SK-N-SH (cell line): ENCODE results near the gene SPATA13. TPM values are rescaled to one million over a fixed set of nuclear protein-coding genes. Genes with fewer than 3 reads are reported as not detected.
A peak's percentile ranks its signal among the peaks of the same experiment; 100 is the strongest.

Source experiments
- CTCF ChIA-PET: fragments of 300-600, 350-600 bp; formaldehyde crosslinking; extraction: SDS; loops from one replicate; lab custom pipeline; 2021; lab: Yijun Ruan, JAX
- POLR2A ChIA-PET: fragments of 350-600 bp; sonication (Branson Sonifier 250); formaldehyde crosslinking; extraction: SDS; loops from one replicate; lab custom pipeline; 2020; ENCODE audit warnings: antibody characterized with exemption, inconsistent platforms; lab: Yijun Ruan, JAX
- DNase-seq: peaks from one replicate; pipeline ENCODE4 v3.0.0; 2012
- H2AFZ ChIP-seq: fragments of 200-600 bp; sonication (generic); 2 replicates; pipeline ENCODE4 v1.8.1; 2016; ENCODE audit warnings: antibody characterized with exemption, mild to moderate bottlenecking, low read depth
- H3F3A ChIP-seq: fragments of 200-600 bp; sonication (generic); replicated peaks from 2 replicates; pipeline ENCODE3; 2016; ENCODE audit warnings: antibody characterized with exemption, mild to moderate bottlenecking; ENCODE audit not compliant: insufficient read depth
- H3K27ac ChIP-seq, 2 experiments: fragments of 200-500 bp in 1 of 2; fragments of 200-600 bp in 1 of 2; sonication (Bioruptor generic) in 1 of 2; sonication (generic), shearing (Covaris generic) in 1 of 2; 2 replicates each; pipeline versions ENCODE4 v1.5.1 to v1.6.1; 2014 to 2016; ENCODE audit warnings: low read depth in 2 of 2, inconsistent platforms in 1 of 2, low read length in 1 of 2, mild to moderate bottlenecking in 1 of 2, mixed read lengths in 1 of 2
- H3K27me3 ChIP-seq: fragments of 200-600 bp; sonication (generic), shearing (Covaris generic); 2 replicates; pipeline ENCODE4 v1.6.1; 2016; ENCODE audit warnings: mixed run types; ENCODE audit not compliant: insufficient read depth
- H3K36me3 ChIP-seq, 2 experiments: fragments of 200-500 bp in 1 of 2; fragments of 200-600 bp in 1 of 2; sonication (Bioruptor generic) in 1 of 2; sonication (generic) in 1 of 2; replicated peaks in 1 of 2; 2 replicates each; pipeline versions ENCODE3 to v1.5.1; 2014 to 2016; ENCODE audit warnings: low read length in 1 of 2, mild to moderate bottlenecking in 1 of 2; ENCODE audit not compliant: insufficient read depth in 2 of 2, control insufficient read depth in 1 of 2
- H3K4me1 ChIP-seq, 2 experiments: fragments of 200-500 bp in 1 of 2; fragments of 200-600 bp in 1 of 2; sonication (Bioruptor generic) in 1 of 2; sonication (generic), shearing (Covaris generic) in 1 of 2; 2 replicates each; pipeline versions ENCODE4 v1.5.1 to v1.6.1; 2014 to 2016; ENCODE audit warnings: low read depth in 1 of 2, low read length in 1 of 2, mixed run types in 1 of 2; ENCODE audit not compliant: insufficient read depth in 2 of 2, control insufficient read depth in 1 of 2
- H3K4me2 ChIP-seq: fragments of 200-600 bp; sonication (generic), shearing (Covaris generic); 2 replicates; pipeline ENCODE4 v1.6.1; 2017; ENCODE audit warnings: mixed run types
- H3K4me3 ChIP-seq, 2 experiments: fragments of 200-500 bp in 1 of 2; fragments of 200-600 bp in 1 of 2; sonication (Bioruptor generic) in 1 of 2; sonication (generic), shearing (Covaris generic) in 1 of 2; 2 replicates each; pipeline versions ENCODE4 v1.5.1 to v1.8.1; 2014 to 2016; ENCODE audit warnings: low read depth in 2 of 2, inconsistent platforms in 1 of 2, low read length in 1 of 2, mild to moderate bottlenecking in 1 of 2, mixed read lengths in 1 of 2, moderate library complexity in 1 of 2
- H3K79me2 ChIP-seq: fragments of 200-600 bp; sonication (generic); 2 replicates; pipeline ENCODE4 v1.8.1; 2017; ENCODE audit warnings: mild to moderate bottlenecking; ENCODE audit not compliant: insufficient read depth
- H3K9ac ChIP-seq: fragments of 200-600 bp; sonication (generic); 2 replicates; pipeline ENCODE4 v1.6.1; 2017; ENCODE audit warnings: mixed run types
- H3K9me2 ChIP-seq: fragments of 200-600 bp; sonication (generic); 2 replicates; pipeline ENCODE4 v1.6.1; 2017; ENCODE audit warnings: mixed run types
- H3K9me3 ChIP-seq: fragments of 200-600 bp; sonication (generic); 2 replicates; pipeline ENCODE4 v1.6.1; 2017; ENCODE audit warnings: mixed run types, mild to moderate bottlenecking, moderate library complexity
- H4K20me1 ChIP-seq: fragments of 200-600 bp; sonication (generic); 2 replicates; pipeline ENCODE4 v1.6.1; 2017; ENCODE audit warnings: mild to moderate bottlenecking, mixed run types; ENCODE audit not compliant: insufficient read depth
- PBX3 ChIP-seq: IDR thresholded peaks from 2 replicates; pipeline ENCODE4; 2012
- RCOR1 ChIP-seq: fragments of 150-350 bp; IDR thresholded peaks from 2 replicates; pipeline ENCODE4 v1.6.1; 2017; ENCODE audit warnings: antibody characterized with exemption, low read length
- RFX5 ChIP-seq: IDR thresholded peaks from 2 replicates; pipeline ENCODE4 v1.6.1; 2012; ENCODE audit warnings: mild to moderate bottlenecking, improper control_type of control experiment, low read length
- ZBTB33 ChIP-seq: IDR thresholded peaks from 2 replicates; pipeline ENCODE4 v1.4.0; 2012; ENCODE audit warnings: low read depth, borderline replicate concordance
- WGBS: methylation state at CpG from one replicate; pipeline ENCODE4 v1.1.6; 2017; ENCODE audit warnings: low lambda C conversion rate; 5-methylcytosine and 5-hydroxymethylcytosine counted together
- polyA plus RNA-seq, 3 experiments: library from polyadenylated mRNA; depleted of rRNA; stranded (reverse); fragments of >200 nt; gene quantifications; 2 replicates each; pipeline ENCODE4 v1.2.3, GENCODE V29; 2012
- TF ChIP-seq, protein P1 (sequence below): IDR thresholded peaks from 2 replicates; pipeline ENCODE4 v1.4.0; 2012; ENCODE audit warnings: low read depth, borderline replicate concordance
- TF ChIP-seq, protein P2 (sequence below): fragments of 200-600 bp; sonication (generic); IDR thresholded peaks from 2 replicates; pipeline ENCODE4 v1.6.1; 2017; ENCODE audit warnings: antibody characterized with exemption, mild to moderate bottlenecking, moderate library complexity

The SPATA13 gene
- polyA plus RNA-seq, 1 of the 3 experiments (the other 2 are of a cell fraction) = 4.3 TPM

GRCh38 chr13:24146961-24147569 lies 13.5 kb upstream of the SPATA13 start:
- Histone ChIP-seq H3K4me2 (no peak overlapping the region), H3K9ac (no peak overlapping the region)

More at GRCh38 chr13:24146961-24147569, 13.5 kb upstream of the SPATA13 start:
- Histone ChIP-seq H3K79me2 (no peaks in the 10 kb centered on the region), H3K4me3 (no peak overlapping the region), H4K20me1 (no peaks in the 10 kb centered on the region), H3K9me3 (no peaks in the 10 kb centered on the region), H3K9me2 (no peaks in the 10 kb centered on the region), H3K27me3 (no peaks in the 10 kb centered on the region), H3F3A (peaks cover 10% of the 10 kb centered on the region), H2AFZ (no peak overlapping the region), H3K27ac (peak overlapping the region in 1 of 2 experiments; percentile 85; a peak in 1 of 4 replicates), H3K4me1 (peaks cover 6 to 12% of the 10 kb centered on the region in 2 experiments; a peak in 3 of 4 replicates), H3K36me3 (no peaks in the 10 kb centered on the region)
- ChIA-PET CTCF (interaction anchor here (0.6 kb wide), 1 partner anchor 503 kb away, joined by 3 read pairs; no protein-coding TSS in a partner anchor), POLR2A (no interaction called here)
- no peak for DNase-seq
- WGBS = 79% methylated on average over 7 of the region's 7 CpGs
- no peak for TF ChIP-seq ZBTB33
- TF ChIP-seq, protein P1, sequence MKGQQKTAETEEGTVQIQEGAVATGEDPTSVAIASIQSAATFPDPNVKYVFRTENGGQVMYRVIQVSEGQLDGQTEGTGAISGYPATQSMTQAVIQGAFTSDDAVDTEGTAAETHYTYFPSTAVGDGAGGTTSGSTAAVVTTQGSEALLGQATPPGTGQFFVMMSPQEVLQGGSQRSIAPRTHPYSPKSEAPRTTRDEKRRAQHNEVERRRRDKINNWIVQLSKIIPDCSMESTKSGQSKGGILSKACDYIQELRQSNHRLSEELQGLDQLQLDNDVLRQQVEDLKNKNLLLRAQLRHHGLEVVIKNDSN = no peak
- TF ChIP-seq, protein P2, sequence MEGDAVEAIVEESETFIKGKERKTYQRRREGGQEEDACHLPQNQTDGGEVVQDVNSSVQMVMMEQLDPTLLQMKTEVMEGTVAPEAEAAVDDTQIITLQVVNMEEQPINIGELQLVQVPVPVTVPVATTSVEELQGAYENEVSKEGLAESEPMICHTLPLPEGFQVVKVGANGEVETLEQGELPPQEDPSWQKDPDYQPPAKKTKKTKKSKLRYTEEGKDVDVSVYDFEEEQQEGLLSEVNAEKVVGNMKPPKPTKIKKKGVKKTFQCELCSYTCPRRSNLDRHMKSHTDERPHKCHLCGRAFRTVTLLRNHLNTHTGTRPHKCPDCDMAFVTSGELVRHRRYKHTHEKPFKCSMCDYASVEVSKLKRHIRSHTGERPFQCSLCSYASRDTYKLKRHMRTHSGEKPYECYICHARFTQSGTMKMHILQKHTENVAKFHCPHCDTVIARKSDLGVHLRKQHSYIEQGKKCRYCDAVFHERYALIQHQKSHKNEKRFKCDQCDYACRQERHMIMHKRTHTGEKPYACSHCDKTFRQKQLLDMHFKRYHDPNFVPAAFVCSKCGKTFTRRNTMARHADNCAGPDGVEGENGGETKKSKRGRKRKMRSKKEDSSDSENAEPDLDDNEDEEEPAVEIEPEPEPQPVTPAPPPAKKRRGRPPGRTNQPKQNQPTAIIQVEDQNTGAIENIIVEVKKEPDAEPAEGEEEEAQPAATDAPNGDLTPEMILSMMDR = no peak
- TF ChIP-seq RCOR1 = no peak
- no peak for TF ChIP-seq RFX5
- no peak for TF ChIP-seq PBX3
